H1 (cell line): ENCODE data around the gene NUDCD2. TPM values are rescaled to one million over a fixed set of nuclear protein-coding genes. Genes with fewer than 3 reads are reported as not detected.

Experiments
- CTCF ChIP-seq, 3 experiments: IDR thresholded peaks; 1 replicate in 2 of 3; 2 replicates in 1 of 3; pipeline versions ENCODE4 v1.5.1 to v1.6.1; 2011; ENCODE audit warnings: low read length in 3 of 3, mild to moderate bottlenecking in 3 of 3, inconsistent platforms in 2 of 3, low read depth in 1 of 3, moderate library complexity in 1 of 3; ENCODE audit not compliant: insufficient read depth in 1 of 3; ENCODE audit errors: control extremely low read depth in 1 of 3
- SIRT6 ChIP-seq: IDR thresholded peaks from one replicate; pipeline ENCODE4 v1.7.1; 2012; ENCODE audit warnings: low read length, inconsistent platforms
- TAF7 ChIP-seq: optimal IDR thresholded peaks from 2 replicates; pipeline ENCODE3; 2011; ENCODE audit warnings: low read depth, mild to moderate bottlenecking, inconsistent platforms, low read length, moderate library complexity, borderline replicate concordance
- polyA plus RNA-seq, 7 experiments: library from polyadenylated mRNA; depleted of rRNA in 3 of 7; stranded (reverse) in 5 of 7; unstranded in 2 of 7; fragments of >200 nt in 5 of 7; fragments of 200-250 nt in 2 of 7; gene quantifications; 1 replicate in 5 of 7; 2 replicates in 1 of 7; 4 replicates in 1 of 7; pipeline versions ENCODE4 v1.2.1 to v1.2.3, GENCODE V29; 2011 to 2013; ENCODE audit warnings: missing spikeins in 2 of 7, mixed read lengths in 2 of 7
- total RNA-seq: library from RNA; stranded (reverse); fragmentation: NEBNext Ultra II Directional; extraction: Animal tissue kit (Norgen Biotek cat#: 25700); gene quantifications from 2 replicates; pipeline ENCODE4 v1.2.1, GENCODE V29; 2021

The NUDCD2 gene
- total and polyA plus RNA-seq, 2 of the 8 experiments (the other 6 are each of a cell fraction or from before 2014, with no cell fraction given): 12.2 to 59.5 TPM

DNA sequence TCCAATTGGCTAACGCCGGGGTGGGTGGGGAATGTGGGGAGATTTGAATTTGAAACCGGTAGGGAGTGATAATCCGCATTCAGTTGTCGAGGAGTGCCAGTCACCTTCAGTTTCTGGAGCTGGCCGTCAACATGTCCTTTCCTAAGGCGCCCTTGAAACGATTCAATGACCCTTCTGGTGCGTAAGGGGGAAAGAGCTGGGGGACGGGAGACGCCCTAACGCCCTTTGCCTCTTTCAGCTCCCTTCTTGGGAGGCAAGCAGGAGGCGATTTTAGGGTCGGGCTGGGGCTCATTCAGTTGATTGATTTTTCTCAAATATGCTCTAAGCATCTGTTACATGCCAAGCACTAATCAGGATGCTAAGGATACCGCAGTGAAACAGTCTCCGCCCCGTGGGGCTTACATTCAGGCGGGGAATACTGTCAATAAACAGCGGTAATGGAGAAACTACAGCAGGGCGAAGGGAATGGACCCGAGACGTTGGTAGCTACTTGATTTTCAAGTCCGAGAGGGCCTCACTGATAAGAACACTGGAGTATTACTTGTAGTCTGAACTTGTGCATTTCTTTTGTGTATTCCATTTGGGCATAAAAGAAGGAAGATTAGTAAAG is 765 bp upstream of the NUDCD2 start, which contains the start of gene HMMR (continued):
- TF ChIP-seq CTCF (IDR thresholded peaks at IDR 0.05; ENCODE audit: control extremely low read depth in 1 of 3, insufficient read depth in 1 of 3, low read depth in 1 of 3, low read length in 3 of 3) (no peak), TAF7 (peak; percentile 77), SIRT6 (no peak)
